Suprapubic skin (tissue), 4 donors: ENCODE results near the gene LHFPL3.

ENCODE experiments used
- POLR2A ChIP-seq, 2 donors: fragments of 450-650 bp; IDR thresholded peaks; one replicate each; pipeline ENCODE4 v1.6.1; 2017; ENCODE audit warnings: antibody characterized with exemption in 2 of 2, mild to moderate bottlenecking in 2 of 2, moderate library complexity in 2 of 2
- POLR2AphosphoS5 ChIP-seq, 3 donors: sonication (generic); formaldehyde crosslinking; IDR thresholded peaks; one replicate each; pipeline ENCODE4 v1.6.1; 2017; ENCODE audit warnings: antibody characterized with exemption in 3 of 3
- TF ChIP-seq, protein P1 (sequence below), 2 donors: fragments of 200-600 bp in 1 of 2; fragments of 450-650 bp in 1 of 2; sonication (generic) in 1 of 2; IDR thresholded peaks; one replicate each; pipeline ENCODE4 v1.5.1; 2016 to 2019; ENCODE audit warnings: antibody characterized with exemption in 2 of 2, mild to moderate bottlenecking in 1 of 2, moderate library complexity in 1 of 2

DNA sequence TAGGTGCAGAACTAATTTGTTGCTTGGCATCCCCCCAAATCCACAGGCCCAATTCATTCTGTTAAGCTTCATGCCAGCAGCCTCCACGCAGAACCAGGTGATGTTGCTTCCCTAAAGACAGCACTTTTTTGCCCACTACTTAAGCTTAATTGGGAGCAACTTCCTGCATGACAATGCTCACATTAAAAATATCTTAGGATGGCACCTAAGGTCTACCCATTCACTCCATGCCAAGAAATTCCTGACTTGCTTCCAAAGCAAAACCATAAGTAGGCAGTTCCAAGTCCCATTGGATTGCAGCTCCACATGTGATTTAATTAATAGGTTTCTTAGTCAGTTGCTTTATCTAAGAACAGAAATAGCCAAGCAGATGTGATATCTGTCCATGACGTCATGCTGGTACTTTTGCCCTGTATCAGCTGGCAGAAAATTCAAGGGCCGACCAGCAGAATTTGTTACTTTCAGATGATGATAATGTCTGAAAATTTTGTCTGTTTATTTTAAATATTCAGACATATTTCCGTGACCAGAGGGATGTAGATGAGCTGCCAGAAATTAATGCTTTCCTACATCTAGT lies 325.5 kb downstream of the LHFPL3 start:
- TF ChIP-seq, protein P1, sequence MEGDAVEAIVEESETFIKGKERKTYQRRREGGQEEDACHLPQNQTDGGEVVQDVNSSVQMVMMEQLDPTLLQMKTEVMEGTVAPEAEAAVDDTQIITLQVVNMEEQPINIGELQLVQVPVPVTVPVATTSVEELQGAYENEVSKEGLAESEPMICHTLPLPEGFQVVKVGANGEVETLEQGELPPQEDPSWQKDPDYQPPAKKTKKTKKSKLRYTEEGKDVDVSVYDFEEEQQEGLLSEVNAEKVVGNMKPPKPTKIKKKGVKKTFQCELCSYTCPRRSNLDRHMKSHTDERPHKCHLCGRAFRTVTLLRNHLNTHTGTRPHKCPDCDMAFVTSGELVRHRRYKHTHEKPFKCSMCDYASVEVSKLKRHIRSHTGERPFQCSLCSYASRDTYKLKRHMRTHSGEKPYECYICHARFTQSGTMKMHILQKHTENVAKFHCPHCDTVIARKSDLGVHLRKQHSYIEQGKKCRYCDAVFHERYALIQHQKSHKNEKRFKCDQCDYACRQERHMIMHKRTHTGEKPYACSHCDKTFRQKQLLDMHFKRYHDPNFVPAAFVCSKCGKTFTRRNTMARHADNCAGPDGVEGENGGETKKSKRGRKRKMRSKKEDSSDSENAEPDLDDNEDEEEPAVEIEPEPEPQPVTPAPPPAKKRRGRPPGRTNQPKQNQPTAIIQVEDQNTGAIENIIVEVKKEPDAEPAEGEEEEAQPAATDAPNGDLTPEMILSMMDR (IDR thresholded peaks at IDR 0.05), result no peak
- no peak for TF ChIP-seq POLR2AphosphoS5 (IDR thresholded peaks at IDR 0.05)
- no peak for TF ChIP-seq POLR2A (IDR thresholded peaks at IDR 0.05)
